Urothelium cell line (cell line): Measurements from ENCODE around the gene DLG5.

Source experiments
- DNase-seq: peaks from one replicate; pipeline ENCODE4 v3.0.0; 2011; ENCODE audit warnings: low spot score, mixed read lengths
- FAIRE-seq: peaks from 2 replicates; lab custom pipeline; 2011; peaks lifted over from hg19 to GRCh38; lab: Jason Lieb, UNC

Gene DLG5

DNA sequence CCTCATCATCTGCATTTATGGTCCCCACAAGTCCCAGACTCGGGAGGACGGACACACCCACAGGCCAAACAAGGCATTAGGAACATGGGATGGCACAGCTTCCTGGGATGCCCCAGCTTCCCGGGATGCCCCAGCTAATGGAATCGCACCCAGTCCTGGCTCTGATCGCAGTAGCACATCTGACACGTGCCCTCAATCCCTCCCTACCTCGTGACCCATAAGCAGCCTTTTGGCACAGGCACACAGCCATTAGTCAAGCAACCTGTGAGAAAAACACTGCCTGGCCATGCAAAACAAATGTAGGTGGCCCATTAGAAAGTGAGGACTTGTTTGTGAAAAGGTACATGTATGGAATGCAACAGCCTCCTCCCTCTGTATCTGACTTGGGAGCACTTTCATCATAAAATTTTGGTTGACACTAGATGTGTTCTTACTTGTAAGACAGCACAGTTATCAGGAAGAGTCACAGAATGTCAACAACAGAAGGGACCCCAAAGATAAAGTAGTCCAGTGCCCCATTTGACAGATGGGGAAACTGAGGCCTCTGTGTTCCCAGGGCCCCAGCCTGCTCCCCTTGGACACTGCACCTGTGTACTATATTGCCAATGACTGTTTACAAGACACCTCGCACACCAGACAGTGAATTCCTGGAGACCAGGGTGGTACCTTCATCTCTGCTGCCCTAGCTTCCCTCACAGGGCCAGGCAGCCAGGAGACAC lies 34.4 kb downstream of the DLG5 start:
- FAIRE-seq (no peak), DNase-seq (no peak)

DNA sequence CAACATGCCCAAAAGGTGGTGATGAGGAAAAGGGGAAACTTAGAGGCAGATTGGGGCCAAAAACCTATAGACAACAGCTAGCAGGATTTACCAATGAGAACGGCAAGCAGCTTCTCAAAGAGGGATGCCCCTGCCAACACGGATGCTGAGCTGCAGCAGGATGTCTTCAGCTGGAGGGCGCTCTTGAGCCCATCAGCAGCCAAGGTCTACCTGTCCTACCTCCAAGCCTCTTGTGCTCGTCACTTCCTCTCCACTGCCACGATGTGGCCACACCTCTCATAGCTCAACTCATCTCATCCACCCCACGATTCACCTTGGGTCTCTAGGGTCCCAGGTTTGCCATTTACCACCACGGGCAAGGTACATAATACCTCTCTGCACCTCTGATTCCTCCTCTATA lies 36.5 kb downstream of the DLG5 start:
- no peak for FAIRE-seq
- no peak for DNase-seq

DNA sequence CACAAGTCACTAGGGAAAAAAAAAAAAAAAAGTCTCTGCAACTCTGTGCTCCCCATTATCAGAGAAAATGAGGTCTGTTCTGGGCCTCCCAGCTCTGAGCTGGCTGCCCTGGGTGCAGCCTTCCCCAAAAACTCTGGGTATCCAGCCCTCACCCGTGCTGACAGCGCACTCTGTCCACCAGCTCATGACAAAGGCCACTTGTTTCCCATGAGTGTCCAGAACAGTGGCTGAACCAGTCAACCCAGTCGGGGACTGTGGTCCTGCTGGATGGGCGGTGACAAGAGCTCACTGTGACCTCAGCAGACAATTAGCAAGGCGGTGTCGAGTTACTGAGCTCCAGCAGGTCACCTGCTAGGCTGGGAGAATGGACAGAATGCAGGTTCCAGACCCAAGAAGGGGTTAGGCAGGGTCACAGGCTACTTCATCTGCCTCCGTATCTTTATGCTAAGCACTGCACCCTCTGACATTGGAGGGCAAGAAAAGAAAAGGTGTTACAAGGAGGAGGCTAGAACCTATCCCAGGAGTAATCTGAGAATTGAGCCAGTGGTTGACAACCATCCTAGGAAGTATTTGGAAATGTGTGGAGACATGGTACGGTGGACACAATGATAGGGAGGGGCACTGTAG lies 37.2 kb downstream of the DLG5 start:
- DNase-seq: no peak
- no peak for FAIRE-seq

DNA sequence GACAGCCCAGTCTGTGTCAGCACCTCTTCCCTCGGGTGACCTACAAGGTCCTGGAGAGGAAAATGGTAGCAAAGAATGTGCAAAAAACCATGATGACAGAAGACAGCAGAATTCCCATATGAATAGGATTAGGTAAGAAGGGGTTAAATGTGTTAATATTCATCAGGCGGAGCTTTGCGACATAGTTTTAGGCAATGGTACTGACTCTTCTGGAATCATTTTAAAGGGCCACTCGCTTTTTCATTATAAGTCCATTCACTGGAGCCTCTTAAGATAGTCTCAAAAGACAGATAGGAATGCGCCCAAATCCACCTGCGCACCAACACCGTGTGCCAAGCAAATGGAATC lies 38.2 kb downstream of the DLG5 start:
- FAIRE-seq (no peak), DNase-seq (no peak)

DNA sequence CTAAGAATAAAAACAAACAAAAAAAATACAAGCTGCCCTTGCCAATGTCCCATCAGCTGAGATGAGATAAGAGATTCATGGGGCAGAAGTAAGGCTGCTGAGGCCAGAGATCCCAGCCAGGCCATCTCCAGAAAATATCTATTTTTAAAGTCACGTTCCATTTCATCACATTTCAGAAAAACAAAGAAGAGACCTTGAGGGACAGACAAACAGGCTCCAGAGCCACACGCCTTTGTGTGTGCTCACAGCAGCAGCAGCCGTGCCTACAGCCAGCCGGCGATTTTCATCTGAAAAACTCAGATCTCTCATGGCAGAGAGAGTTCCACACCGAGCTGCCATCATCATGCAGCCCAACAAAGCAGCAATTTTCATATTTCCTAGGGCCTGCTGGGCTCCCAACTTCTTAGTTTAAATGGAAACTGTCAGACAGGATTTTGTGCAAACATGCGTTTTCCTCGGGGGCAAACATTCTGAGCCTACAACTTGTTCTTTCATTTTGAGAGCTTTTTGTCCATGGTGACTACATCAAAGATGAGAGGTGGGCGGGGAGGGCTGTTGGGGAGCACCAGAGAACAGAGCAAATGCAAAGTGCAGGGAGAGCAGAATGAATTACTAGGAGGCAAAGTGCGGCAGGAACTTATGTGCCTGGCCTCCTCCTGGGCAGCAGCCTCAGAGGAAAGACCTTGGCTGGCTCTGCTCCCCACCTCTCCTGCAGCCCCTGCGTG lies 38.8 kb downstream of the DLG5 start:
- no peak for DNase-seq
- FAIRE-seq: no peak

DNA sequence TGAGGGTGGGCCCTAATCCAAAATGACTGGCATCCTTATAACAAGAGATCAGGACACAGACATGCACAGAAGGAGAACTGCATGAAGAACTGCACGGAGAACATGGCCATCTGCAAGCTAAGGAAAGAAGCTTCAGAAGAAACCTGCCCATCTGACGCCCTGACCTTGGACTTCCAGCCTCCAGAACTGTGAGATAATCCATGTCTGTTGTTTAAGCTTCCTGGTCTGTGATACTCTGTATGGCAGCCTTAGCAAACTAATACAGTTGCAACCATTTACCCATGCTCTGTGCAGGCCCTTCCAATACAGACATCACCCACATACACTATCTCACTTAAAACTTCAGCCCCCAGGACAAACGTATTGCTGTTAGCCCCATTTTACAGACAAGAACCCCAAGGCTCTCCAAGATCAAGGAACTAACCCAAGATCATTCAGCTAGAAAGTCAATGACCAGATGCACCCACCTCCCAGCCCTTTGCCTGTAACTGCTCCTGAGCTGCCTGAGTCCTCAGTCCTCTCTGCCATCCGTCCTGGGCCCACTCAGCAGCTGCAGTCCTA lies 39.7 kb downstream of the DLG5 start:
- FAIRE-seq (no peak), DNase-seq (no peak)

DNA sequence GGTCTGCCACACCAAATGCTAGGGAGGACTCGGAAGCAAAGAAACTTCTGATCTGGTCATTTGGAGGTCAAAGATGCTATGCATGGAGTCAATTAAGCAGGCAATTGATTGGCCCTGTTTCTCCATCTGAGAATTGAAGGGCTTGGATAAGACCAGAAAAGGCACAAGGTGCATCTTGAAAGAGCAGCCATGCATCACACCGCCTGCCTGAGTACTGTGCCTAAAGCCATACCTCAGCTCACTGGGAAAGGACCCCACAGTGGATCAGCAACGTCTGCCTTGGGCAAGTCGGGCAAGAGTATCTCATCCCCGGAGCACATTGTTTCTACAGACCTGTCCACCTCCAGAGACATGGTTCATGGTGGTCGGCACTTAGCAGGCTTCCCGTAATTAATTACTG lies 42.4 kb downstream of the DLG5 start:
- FAIRE-seq (no peak), DNase-seq (no peak)

DNA sequence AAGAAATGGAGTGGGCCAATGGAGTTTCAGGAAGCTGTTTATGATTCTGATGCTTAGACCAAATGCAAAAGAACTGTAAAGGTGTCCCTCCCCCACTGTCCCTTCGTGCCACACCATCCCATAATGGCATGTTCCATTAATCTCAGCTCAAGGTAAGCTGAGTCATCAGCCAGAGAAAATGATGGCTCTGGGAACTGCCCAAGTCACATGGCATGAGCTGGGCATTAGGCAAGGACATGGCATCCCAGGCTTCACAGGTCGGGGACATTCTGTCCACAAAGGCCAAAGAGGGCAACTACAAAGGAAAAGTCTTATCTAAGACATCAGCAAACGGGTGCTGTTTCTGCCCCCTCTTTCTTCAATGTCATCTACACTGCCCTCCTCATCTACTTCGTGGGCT lies 44.9 kb downstream of the DLG5 start:
- DNase-seq: no peak
- FAIRE-seq: no peak

DNA sequence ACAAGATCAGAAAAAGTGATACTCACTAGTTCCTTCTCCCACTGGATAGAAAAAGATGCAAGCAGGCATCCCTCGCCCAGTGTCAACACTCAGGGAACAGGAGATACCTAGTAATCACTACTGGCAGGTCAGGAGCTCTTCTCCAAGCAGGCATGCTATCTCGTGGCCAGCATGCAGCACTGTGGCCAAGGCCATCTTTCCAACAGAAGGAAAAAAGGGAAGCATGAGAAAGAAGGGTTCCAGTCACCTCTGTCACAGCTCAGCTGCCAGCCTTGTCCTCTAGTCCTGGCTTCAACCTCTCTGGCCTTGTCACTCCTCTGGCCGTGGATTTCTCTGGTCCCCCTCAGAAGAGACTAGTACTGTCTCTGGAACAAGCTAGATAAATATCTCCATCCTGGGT lies 45.3 kb downstream of the DLG5 start:
- FAIRE-seq: no peak
- no peak for DNase-seq

DNA sequence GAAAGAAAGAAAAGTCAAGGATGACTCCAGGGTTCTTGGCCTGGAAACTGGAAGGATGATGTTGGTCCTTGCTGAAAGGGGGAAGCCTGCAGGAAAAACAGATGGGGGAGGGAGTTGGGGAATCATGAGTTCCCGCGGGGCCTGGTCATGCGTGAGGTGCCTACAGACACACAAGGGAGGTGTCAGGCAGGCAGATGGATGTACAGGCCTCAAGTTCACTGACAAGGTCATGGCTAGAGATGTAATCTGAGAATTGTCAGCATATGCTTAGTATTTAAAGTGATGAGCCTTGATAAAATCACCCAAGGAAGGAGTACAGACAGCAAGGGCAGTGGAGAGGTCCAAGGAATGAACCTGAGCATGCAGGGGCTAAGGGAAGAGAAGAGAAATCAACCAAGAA lies 46.8 kb downstream of the DLG5 start:
- FAIRE-seq (no peak), DNase-seq (no peak)

DNA sequence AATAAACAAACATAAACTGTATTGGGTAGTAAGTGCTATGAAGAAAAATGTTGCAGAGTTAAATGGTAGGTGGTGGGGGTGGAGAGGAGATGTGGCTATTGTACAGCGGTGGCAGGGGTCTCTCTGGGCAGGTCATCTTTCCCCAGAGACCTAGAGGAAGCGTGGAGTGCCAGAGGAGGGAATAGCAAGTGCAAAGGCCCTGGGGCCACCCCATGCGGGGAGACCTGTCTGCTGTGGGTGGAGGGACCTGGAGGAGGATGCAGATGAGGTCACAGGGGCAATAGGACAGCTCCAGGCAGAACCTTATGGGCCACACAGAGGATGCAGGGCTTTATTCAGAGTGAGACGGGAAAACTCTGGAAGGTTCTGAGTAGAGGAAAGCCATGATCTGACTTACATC lies 47.5 kb downstream of the DLG5 start:
- FAIRE-seq (no peak), DNase-seq (no peak)

DNA sequence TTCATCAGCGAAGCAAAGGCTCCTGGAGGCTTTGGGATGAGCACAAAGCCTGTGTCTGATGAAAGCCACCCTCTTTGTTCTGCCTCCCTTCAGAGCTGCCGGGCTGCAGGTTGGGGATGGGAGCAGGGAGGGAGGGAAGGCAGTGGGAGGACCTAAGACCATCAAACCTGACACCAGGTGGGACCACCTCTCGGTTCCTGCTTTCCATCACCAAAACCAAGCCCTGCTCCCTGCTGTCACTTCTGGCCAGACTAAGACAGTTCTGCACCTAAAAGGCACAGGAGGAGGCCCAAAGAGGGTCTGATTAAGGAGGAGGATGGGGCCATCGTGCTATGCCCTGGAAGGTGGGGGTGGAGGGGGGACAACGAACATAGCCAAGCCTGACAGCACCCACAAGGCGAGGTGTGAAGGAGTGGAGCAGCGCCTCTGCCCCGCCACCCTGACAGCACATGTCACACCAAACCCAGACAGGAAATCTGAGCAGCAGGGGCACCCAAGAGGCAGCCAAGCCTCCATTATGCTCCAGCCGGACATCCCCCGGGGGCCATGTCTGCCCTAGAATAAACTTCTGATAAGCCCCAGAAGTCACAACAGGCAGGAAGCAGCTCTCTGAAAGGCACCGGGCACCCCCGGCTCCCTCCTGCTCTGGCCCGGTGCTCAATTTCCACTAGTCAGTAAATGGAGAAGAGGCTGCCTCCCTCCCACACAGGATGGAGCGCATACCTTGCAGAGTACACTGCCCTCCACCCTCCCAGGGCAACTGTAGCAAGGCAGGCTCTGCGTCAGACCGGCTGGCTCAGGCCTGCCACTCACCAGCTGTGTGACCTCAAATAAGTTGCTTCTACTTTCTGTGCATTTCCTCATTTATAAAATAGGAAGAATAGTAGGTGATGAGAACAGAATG lies 48.9 kb downstream of the DLG5 start:
- no peak for FAIRE-seq

DNA sequence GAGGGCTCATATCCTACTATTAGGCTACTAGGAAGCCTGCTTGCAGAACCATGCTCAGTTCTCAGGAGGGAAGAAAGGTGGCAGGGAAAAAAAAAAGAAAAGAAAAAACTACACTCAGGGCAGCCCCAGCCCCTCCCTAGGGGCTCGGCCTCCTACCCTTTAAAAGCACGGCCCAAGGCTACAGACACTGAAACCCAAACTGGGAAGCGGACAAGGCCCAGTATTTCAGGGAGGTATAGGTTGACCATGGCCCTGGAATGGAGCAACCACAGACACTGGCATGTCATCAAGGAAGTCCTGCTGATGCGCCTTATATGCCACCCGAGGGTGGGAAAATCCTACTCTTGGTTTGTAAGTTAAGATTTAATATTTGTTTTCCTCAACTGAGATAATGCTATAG lies 50.8 kb downstream of the DLG5 start:
- FAIRE-seq: no peak

More for the DNA sequence above, 48.9 kb downstream of the DLG5 start:
- DNase-seq: no peak

DNA sequence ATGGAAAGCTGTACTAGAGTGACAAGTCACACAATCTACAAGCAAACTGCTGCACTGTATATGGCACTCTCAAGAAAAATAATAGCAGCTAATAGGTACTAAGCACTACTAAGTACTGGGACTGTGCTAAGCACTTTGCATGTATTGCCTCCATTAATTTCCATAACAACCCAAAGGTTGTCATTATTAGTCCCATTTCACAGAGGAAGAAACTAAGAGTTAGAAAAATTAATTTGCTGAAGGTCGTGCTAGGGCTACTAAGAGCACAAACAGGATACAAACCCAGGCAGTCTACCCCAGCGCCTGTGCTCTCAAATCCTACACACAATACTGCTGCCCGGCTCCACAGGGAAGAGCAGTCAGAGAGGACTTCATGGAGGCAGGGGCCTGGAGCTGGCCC lies 51.7 kb downstream of the DLG5 start:
- DNase-seq: no peak
- no peak for FAIRE-seq

More for the DNA sequence above, 50.8 kb downstream of the DLG5 start:
- no peak for DNase-seq

DNA sequence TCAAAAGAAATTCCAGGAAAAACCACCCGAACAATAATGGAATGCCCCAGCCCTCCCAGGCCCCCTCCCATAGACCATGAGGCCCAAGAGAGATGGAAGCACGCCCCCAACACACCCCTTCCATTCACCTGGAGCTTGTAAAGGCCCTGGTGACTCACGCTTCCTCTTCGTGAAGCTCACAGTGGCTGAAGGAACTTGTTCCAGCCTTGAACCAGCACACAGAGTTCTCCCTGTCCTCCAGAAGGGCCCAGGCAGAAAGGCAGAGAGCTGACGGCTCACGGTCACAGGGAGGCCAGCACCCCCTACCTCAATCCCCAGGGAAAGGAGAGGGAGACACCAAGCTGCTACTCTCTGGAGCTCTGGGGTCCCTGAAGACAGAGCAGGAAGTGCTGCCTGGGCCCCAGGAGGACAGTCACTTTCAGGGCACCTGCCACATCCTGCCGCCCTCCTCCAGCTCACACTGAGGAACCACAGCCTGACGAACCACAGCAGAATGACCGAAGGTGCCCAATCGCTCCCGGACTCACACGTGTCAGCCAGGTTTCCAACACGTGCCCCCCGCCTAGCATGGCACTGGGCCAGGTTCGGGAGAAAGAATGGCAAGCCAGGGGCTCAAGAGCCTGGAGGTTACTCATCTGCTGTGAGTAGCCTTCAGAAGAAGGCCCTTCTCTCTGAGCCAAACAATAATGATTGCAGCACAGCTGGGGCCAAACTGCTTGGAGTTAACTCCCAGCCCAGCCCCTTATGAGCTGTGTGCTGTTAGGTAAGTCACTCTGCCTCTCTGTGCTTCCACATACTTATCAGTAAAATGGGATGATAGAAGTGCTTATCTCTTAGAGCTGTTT lies 52.8 kb downstream of the DLG5 start:
- DNase-seq (peak; percentile 93), FAIRE-seq (peak; percentile 95)

DNA sequence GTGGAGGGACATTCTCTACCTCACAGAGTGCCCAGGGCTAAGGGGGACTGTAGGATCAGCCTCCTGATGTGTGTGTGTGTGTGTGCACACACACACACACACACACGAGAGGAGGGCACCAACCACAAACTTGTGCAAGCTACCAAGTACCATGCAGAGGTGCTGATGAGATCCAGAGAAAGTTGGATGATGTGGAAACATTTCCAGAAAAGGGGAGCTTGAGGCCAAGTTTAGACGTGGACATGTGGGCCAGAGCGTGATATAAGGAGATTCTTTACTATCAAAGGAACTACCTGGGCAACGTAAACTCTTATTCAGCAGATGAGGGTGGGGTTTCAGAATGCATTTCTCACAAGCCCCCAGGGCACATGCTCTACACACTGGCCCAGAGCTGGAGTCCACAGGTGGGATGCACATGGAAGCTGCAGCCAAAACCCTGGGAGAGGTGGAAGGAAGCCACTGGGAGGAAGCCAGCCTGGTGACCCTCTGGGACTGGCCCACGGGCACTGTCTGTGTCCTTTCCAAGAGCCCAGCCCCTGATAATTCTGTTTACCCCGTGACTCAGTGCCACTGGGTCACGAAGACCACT lies 53.5 kb downstream of the DLG5 start:
- FAIRE-seq: no peak
- no peak for DNase-seq

DNA sequence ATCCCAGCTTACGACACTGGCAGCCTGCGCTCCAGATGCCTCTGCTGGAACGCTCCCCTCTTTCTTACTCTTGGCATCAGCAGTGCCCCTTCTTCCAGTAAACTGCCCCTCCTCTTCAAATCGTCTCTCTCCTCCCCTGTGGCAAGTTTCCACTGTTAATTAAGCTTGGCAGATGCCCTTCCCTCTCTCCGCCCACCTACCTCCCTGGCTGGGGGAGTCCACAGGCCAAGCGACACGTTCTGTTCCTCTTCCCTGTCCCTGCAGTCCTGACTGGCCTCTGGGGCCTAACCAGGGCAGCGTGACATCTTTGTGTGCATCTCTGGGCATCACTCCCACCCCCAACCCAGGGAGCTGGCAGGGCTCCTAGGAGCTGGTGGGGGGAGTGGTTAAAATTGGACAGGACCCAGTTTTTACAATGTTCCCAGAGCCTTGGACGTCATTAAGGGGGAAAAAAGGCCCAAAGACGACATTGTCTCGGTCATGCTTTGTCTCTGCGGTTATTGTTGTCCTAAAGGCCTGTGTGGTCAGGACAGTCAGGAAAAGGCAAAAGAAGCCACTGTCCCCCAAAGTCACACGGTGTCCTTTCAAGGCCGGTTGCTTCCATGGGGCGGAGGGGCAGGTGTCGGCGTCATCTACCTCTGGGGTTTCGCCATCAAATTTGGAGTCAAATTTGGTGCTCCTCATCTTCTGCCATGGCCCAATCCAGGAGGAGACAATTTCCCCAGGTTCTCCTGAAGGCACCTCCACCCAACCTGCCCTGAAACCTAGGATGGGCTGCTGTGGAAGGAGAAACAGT lies 54.2 kb downstream of the DLG5 start:
- FAIRE-seq (no peak), DNase-seq (no peak)

DNA sequence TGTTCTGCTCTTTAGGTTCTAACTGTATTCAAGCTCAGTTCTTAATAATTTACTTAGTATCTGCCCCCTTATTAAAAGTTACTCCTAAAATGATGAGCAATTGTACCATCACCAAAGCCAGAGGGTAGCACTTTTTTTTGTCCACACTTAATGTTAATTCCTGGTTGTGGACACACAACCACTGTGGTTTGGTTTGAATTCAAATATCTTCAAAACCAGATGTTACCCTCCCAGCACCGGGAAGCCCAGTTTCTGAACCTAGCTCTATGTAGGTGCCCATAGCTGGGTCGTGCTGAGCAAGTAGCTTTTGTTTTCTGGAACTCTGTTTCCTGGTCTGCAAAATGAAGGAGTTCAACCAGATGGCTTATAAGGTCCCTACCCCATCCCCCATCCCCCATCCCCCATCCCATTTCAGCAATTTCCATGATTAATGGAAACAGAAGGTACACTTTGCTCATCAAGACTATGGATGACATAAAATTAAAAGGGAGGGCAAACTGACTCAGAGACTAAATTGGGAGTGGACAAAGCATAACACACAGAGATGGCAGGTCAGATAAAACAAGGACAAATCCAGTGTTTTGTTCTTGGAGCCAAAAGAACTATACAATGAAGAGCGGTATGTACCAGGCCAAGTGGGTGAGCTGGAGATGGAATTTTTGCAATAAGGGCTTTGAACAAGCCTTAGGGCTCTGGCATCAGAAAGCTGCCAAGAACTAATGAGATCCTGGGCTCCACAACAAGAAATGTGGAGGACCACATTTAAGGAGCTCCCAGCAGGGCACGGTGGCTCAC lies 56.7 kb downstream of the DLG5 start:
- FAIRE-seq: no peak
- no peak for DNase-seq
